T-helper 22 cell (primary cell): Measurements from ENCODE around the gene UBASH3A.

Source experiments
- DNase-seq: peaks from one replicate; pipeline ENCODE4 v3.0.0-alpha.2; 2020; ENCODE audit warnings: low read depth

UBASH3A gene

DNA sequence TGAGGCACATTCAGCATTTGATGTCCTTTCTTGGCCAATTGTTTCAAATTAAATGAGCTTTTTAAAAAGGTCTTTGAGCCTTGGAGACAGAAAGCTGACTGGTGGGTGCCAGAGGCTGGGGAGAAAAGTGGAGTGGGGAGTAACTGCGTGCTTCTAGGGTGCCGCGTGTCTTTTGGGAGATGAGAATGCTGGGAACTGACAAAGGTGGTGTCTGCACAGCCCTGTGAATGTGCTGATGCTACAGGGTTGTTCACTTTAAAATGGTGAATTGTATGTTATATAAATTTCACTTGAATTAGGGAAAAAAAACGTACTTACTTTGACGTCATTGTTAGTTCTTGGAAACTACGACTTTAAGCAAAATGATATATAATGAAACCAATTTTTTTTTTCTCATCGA is 29.2 kb upstream of the UBASH3A start:
- DNase-seq, result no peak

DNA sequence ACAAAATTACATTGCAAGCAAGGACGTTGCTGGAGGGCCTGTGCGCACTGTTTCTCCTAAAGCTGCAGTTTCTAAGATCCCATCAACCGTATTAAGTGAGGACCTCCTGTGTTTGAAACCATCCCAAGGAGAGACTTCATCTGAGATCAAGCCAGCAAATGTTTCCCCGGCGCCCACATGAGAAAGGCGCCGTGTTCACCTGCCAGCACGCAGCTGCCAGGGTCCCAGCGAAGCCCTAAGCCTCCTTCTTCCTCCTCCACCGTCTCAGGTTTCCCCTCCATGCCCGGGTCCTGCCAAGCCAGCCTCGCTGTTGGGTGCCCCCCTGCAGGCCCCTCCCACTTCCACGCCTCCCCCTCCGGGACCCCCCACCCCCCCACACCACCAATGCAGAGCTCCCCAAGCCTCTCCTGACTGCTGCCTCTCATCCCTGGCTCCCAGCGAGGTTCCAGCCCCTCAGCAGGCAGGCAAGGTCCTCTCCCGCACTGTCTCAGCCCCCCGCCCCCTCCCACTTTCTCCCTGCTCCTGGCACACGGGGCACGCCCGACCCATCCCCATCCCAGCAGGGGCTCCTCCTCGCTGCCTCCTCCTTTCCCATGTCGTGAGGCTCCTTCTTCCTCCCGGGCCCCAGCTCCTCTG is 28.7 kb upstream of the UBASH3A start:
- no peak for DNase-seq

DNA sequence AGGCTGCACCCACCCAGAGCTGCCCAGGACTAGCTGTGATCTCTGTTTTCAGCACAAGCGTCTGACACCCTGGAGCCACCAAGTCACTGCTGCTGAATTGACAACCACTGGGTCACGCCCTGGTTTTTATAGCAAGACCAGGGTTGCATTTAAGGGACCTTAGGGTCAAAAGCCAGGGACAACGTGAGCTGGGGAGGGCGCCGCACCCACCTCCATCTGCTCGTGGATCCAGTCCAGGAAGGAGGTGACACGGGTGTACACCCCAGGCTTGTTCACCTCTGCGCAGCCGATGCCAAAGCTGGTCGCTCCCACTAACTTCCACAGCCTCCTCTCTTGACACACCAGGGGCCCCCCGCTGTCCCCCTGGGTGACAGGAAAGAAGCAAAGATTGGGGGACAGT is 28.2 kb upstream of the UBASH3A start:
- no peak for DNase-seq

DNA sequence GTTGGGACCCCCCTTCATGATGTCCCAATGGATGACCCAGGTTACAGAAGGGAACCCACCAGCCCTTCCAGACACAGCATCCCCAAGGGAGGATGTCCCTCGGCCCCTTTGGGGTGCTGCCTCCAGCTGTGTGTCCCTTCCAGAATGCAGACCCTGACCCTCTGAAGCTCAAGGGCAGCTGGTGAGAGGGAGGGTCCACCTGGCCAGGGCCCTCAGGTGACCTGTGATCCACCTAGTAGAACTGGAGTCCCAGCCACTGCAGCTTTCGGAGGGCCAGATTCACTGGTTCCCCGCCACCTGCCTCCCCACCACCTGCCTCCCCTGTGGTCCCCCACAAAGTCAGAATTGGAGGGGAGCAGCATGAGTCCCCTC is 27.8 kb upstream of the UBASH3A start:
- no peak for DNase-seq

- peak; percentile 28 for DNase-seq
Measured at GRCh38 chr21:42376338-42376982, 27.2 kb upstream of the UBASH3A start.

- DNase-seq, result no peak
Measured at GRCh38 chr21:42377211-42377950, 26.3 kb upstream of the UBASH3A start.

DNA sequence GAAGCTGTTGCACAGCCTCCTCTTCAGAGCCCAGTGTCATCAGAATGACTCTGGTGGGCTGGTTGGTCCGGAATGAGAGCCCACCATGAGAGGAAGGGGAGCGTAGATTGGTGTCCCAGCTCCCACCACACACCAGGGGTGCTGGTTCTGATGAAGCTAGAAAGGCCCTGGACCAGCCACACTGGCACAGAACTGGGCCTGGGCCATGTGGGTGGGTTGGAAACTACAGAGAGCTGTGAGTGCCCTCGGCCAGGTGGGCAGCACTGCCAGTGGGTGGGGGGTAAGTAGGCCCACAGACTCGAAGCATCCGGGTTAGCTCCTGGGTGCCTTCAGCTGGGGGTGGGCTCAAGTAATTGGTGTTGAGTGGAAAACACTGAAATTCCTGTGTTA is 25.8 kb upstream of the UBASH3A start:
- no peak for DNase-seq

DNA sequence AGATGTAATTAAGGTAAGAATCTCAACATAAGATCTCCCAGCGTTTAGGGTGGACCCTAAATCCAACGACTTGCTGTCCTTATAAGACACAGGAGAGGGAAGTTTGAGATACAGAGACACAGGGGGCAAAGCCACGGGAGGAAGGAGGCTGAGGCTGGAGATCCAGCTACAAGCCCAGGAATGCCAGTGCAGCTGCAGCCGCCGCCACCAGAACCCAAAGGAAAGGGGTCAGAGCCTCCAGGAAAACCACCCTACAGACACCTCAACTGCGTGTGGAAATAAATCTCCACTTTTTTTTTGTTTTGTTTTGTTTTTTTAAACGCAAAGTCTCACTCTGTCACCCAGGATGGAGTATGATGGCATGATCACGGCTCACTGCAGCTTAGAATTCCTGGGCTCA is 25.3 kb upstream of the UBASH3A start:
- DNase-seq, result no peak

GRCh38 chr21:42379426-42380215 is 24.1 kb upstream of the UBASH3A start:
- DNase-seq, result no peak

GRCh38 chr21:42381347-42381984 is 22.2 kb upstream of the UBASH3A start:
- peak; percentile 16 for DNase-seq

- no peak for DNase-seq
Measured at GRCh38 chr21:42382915-42383314, 20.8 kb upstream of the UBASH3A start.

DNA sequence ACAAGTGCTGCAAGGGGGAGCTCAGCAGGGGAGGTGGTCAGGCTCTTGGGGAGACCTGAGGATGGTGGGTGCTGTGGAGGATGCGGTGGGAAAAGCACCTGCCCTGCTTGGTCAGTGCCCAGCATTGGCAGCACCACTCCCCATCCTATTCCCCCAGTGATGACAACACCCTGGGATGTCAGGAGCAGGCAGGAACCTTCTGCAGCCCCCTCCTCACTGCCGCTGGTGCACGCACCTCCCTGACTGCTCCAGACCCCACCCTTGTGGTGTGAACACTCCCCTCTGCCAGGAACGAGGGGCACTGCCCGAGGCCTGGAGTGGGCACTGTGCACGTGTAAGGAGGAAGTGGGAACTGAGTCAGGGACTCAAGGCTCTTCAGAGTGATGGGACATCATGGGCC is 20.4 kb upstream of the UBASH3A start:
- DNase-seq, result no peak

DNA sequence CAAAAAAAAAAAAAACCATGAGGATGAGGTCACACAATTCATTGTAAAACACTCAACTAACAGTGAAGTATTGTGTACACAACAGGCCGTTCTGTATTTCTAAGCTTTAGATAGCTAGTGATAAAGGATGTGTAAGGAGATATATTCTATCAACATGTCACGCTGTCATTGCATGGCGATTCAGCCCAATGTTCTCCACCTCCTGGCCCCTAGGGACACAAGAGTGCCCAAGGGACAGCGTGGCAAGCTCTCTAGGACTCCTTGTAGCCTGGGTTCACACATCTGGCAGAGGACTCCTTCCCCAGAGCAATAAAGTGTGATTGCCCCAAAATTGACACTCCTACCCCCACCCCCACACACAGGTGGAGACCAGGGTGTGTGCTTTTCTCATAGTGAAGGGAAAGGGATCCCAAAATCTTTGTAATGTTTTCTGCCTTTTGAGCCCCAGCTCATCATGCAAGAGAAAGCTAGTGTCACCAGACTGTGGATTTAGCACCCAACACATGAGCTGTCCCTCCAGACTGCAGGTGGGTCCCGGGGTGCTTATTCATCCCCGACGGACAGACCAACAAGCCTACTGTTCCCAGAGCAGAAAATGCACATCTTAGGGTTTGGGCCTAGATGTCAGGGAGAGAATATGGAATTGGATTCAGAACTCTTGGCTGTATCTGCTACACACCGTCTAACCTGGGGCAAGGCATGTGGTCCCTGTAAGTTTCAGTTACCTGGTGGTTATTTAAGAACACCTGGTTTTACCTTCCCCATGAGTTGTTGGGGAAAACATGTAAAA is 19.4 kb upstream of the UBASH3A start:
- DNase-seq, result no peak

DNA sequence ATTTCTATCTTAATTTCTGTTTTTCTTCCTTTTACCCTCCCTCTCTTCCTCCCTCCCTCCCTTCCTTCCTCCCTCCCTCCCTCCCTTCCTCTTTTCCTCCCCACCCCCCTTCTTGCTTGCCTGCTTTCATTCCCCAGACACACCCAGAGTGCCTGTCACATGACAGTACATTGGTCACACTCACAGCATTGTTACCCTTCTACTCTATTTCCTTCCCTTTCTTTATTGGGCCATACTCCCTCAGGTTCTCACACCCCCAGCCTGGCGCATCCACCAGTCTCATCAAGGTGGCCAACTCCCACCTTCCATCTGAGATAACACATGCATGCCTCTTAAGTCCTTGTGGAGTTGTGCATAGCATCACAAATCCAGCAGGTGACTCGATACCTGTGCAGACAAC is 18.7 kb upstream of the UBASH3A start:
- DNase-seq, result no peak

- no peak for DNase-seq
Measured at GRCh38 chr21:42385619-42386018, 18.1 kb upstream of the UBASH3A start.

DNA sequence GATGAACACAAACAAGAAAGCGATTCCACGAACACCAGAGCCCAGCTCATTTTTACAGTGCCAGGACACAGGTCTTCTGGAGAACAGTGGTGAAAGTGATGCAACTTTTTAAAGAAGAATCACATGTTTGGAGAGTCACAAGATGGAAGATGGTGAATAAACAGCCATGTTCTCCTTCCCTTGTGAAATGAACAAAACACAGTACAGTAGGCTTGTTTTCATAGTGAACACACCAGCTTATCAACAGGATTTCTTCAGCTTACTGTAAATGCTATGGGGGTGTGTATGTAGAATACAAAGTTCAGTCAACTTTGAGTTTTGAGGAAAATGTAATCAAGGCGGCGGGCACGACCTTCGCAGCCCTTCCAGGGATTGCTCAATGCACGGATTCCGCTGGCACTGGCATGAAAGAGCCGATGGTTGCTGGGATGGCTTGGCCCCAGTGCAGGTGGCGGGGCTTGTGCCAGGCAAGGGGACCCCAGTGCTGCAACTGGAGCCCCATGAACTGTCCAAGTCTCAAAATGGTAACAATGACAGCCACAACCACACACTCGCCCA is 17.6 kb upstream of the UBASH3A start:
- no peak for DNase-seq

- DNase-seq, result no peak
Measured at GRCh38 chr21:42387164-42387563, 16.5 kb upstream of the UBASH3A start.

GRCh38 chr21:42387843-42388340 is 15.8 kb upstream of the UBASH3A start:
- no peak for DNase-seq

DNA sequence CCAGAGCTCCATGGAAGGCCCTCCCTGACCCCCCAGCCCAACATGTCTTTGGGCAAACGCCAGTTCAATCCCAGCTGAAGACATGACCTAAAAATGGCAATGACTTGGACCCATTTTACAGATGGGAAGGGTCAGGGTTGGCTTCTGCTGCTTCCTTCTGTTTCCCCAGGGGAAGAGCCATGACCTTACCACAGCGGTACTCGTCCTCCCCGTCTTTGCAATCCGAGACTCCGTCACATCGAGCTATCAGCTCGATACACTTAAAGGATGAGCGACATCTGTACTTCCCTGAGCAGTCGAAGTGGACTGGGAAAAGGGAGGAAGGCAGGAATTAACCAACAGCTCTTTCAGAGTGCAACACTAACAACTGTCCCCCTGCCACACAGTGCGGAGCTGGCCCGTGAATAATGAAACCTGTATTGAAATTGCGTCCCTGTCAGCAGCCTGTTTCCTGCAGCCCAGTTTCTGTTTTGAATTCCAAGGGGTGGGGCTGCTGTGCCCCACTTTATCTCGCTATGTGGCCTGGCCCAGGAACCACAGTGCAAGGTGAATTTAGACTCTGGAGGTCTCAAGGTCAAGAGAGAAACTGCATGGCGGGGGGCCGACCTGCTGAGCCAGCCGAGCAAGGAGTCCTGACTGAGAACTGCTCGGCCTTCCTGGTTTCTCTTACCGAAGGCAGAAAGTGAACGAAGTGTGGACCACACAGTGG is 14.8 kb upstream of the UBASH3A start:
- DNase-seq, result no peak

DNA sequence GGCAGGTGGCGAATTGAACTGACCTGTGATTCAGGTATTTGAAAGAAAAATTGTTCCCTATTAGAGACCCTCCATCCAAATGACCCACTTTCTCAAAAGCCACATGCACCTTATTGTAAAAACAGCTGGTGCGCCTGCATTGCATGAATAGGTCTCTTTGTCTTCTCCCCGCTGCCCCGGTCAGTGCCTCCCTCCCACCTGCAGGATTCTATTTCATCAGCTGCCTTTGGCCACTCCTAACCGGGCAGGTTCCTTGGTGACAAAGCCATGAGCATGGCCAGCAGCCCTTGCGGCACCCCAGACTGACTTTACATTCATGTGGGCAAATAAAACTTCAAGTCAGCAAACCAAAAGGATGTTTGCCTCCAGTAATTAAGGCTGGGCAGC is 14.3 kb upstream of the UBASH3A start:
- DNase-seq, result no peak
